Measurements from ENCODE around the gene CD83. TPM values are rescaled to one million over a fixed set of nuclear protein-coding genes. Genes with fewer than 3 reads are reported as not detected.

Gene CD83
- total and polyA plus RNA-seq, 2 of the 8 experiments (the other 6 are each of a cell fraction or from before 2014, with no cell fraction given), result 4.6 to 8.5 TPM

- no peak overlapping the region for H2AK5ac ChIP-seq (ENCODE audit: low read depth, low read length)
- ChIA-PET CTCF (ENCODE audit: partially characterized antibody) (interaction anchor here (0.7 to 1.2 kb wide), 2 partner anchors 13 to 52 kb away, joined by 3 read pairs; no protein-coding TSS in a partner anchor), POLR2A (ENCODE audit: partially characterized antibody) (no interaction called here)
- H4K5ac ChIP-seq (ENCODE audit: insufficient read length, low read depth, low read length), result no peak overlapping the region
- FAIRE-seq (no peak), DNase-seq (ENCODE audit: low read depth in 1 of 2, low spot score in 2 of 2) (no peak)
- no peak overlapping the region for H4K91ac ChIP-seq (replicated peaks; ENCODE audit: insufficient read length, low read length)
- no peak overlapping the region for H3K56ac ChIP-seq (replicated peaks; ENCODE audit: insufficient read length, low read depth, low read length)
- no peak overlapping the region for H3K4me3 ChIP-seq (ENCODE audit: extremely low read depth in 1 of 4, insufficient read depth in 2 of 4, low read depth in 3 of 4, low read length in 4 of 4)
- peaks cover 0 to 4% (median 2%) of the 10 kb centered on the region in 4 experiments; a peak in 2 of 7 replicates for H3K4me1 ChIP-seq (replicated peaks in 1 of 4; ENCODE audit: control insufficient read depth in 3 of 4, insufficient read depth in 4 of 4, low read length in 3 of 4)
- no peaks in the 10 kb centered on the region for H3K27me3 ChIP-seq (replicated peaks in 1 of 4; ENCODE audit: control insufficient read depth in 3 of 4, extremely low read depth in 1 of 4, insufficient read depth in 3 of 4, low read length in 3 of 4)
- no peaks in the 10 kb centered on the region for H4K20me1 ChIP-seq (replicated peaks in 1 of 2; ENCODE audit: control insufficient read depth in 1 of 2, insufficient read depth in 2 of 2, low read length in 2 of 2)
- no peak overlapping the region for H3K27ac ChIP-seq (ENCODE audit: low read depth, low read length)
- H3K23me2 ChIP-seq (ENCODE audit: low read depth, low read length), result no peaks in the 10 kb centered on the region
- H3K9ac ChIP-seq (replicated peaks in 1 of 4; ENCODE audit: extremely low read depth in 1 of 4, low read depth in 3 of 4, low read length in 3 of 4), result no peak overlapping the region
- no peak overlapping the region for H4K8ac ChIP-seq (ENCODE audit: extremely low read depth, insufficient read depth, low read length)
- no peak overlapping the region for H3K4me2 ChIP-seq (ENCODE audit: insufficient read depth in 1 of 2, low read depth in 2 of 2, low read length in 2 of 2)
- no peaks in the 10 kb centered on the region for H3K9me3 ChIP-seq (ENCODE audit: insufficient read depth in 2 of 2, low read depth in 1 of 2, low read length in 1 of 2)
- H3K36me3 ChIP-seq (ENCODE audit: control insufficient read depth in 2 of 4, insufficient read depth in 4 of 4, low read length in 3 of 4), result no peaks in the 10 kb centered on the region
- H3K14ac ChIP-seq (ENCODE audit: insufficient read length), result no peak overlapping the region
- H3K4ac ChIP-seq (replicated peaks; ENCODE audit: insufficient read length, low read depth, low read length), result no peak overlapping the region
- no peak overlapping the region for H3K18ac ChIP-seq (ENCODE audit: extremely low read depth, low read length)
- H2BK120ac ChIP-seq (replicated peaks; ENCODE audit: low read depth, low read length), result no peak overlapping the region
- H2BK20ac ChIP-seq (ENCODE audit: low read length), result no peak overlapping the region
- no peak overlapping the region for H2AFZ ChIP-seq (ENCODE audit: low read length)
- H3K23ac ChIP-seq (ENCODE audit: insufficient read length), result no peak overlapping the region
- no peak overlapping the region for H2BK15ac ChIP-seq (ENCODE audit: low read length)
- TF ChIP-seq USF2 (IDR thresholded peaks at IDR 0.05; ENCODE audit: low read length), result no peak
- no peak overlapping the region for H2BK12ac ChIP-seq (ENCODE audit: low read depth, low read length)
- no peaks in the 10 kb centered on the region for H3K79me2 ChIP-seq (ENCODE audit: control insufficient read depth in 1 of 2, insufficient read depth in 2 of 2, low read length in 2 of 2)
- WGBS, 2 experiments (ENCODE audit: extremely low coverage in 1 of 2, insufficient coverage in 1 of 2, insufficient read length in 1 of 2, insufficient replicate concordance in 2 of 2, low coverage in 1 of 2, low lambda C conversion rate in 2 of 2, missing lambda C conversion rate in 1 of 2), result 93% methylated on average over 4 of the region's 4 CpGs; no CpG with 5 or more reads in 1 of the 2 experiments
- H3K79me1 ChIP-seq (ENCODE audit: low read depth, low read length), result no peaks in the 10 kb centered on the region
- no peak overlapping the region for H2BK5ac ChIP-seq (ENCODE audit: low read depth, low read length)
These were observed 26.1 kb upstream of the CD83 start for GRCh38 chr6:14091339-14091978.
